ENCODE results near the gene WDR70.
"Not testable (repeated sequence)": the region's sequence is repeated elsewhere in the genome, so short reads cannot be mapped to it uniquely, and the experiment has no call there.

Gene WDR70

DNA sequence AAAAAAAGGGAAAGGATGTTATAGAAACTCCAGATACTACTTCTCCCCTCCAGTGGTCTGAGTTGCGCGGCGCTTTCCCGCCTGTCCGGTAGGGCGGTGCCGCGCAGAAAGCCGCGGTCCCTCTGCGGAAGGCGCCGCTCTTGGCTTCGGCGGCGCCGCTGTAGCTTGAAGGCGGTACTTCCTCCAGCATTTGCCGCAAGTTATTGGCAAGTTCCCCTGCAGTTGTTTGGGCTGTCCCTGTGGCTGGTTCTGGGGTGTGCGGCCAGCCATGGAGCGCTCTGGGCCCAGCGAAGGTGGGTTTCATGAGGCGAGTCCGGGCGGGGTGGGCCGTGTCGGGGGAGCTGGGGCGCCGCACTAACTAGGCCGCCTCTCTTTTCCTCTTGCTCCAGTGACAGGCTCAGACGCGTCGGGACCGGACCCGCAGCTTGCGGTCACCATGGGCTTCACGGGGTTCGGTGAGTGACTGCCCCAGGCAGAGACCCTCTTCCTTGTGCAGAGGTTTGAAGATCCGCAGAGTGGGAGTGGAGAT is at the start of gene WDR70:
TSS of gene WDR70 (plus strand) at position 219 of the 529 bp plus-strand sequence. CDS start at position 269, 50 bp downstream.
- DNase-seq (ENCODE audit: low spot score): peak; percentile 89

DNA sequence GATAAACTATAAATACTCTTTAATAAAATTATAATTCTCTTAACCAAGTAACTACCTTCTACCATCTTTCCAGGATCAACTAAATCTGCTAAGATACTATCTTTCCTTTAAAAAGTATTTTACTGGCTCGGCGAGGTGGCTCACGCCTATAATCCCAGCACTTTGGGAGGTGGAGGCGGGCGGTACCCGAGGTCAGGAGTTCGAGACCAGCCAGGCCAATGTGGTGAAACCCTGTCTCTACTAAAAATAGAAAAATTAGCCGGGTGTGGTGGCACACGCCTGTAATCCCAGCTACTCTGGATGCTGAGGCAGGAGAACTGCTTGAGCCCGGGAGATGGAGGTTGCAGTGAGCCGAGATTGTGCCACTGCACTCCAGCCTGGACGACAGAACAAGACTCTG is 44.4 kb upstream of the WDR70 start:
- not testable (repeated sequence) for DNase-seq (ENCODE audit: low spot score)

- DNase-seq (ENCODE audit: low spot score): not testable (repeated sequence)
Observed at GRCh38 chr5:37342741-37343140, 36.4 kb upstream of the WDR70 start.

DNA sequence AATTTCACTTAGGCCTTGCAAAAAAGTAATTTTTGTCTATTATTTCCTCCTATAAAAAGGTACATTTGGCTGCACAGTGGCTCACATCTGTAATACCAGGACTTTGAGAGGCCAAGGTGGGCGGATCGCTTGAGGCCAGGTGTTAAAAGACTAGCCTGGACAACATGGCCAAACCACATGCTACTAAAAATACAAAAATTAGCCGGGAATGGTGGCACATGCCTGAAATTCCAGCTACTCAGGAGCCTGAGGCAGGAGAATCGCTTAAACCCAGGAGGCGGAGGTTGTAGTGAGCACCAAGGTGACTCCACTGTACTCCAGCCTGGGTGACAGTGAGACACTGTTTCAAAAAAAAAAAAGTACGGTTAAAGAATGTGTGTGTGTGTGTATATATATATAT is 24.0 kb upstream of the WDR70 start:
- no peak for DNase-seq (ENCODE audit: low spot score)

DNA sequence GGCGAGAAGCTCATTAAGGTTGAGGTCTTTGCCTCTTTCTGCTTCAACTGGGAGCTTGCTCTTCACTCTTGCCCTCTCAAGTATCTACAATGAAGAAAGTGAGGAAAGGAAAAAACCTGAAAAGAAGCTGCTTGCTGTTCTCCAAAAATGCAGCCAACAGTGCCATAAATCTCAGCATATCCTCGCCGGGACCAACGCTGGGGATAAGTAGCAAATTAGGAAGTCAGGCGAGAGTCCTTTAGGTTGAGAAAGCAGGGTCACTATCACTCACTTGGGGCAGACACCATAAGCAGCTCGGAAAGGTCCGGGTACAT is 8.6 kb upstream of the WDR70 start:
- DNase-seq (ENCODE audit: low spot score): no peak

GRCh38 chr5:37370864-37371726 is 8.0 kb upstream of the WDR70 start, which contains the start of gene NUP155:
Gene NUP155, minus strand, starts transcription at chr5:37371106. Its CDS starts 129 bp downstream, at chr5:37370977.
- peak; percentile 96 for DNase-seq (ENCODE audit: low spot score)

DNA sequence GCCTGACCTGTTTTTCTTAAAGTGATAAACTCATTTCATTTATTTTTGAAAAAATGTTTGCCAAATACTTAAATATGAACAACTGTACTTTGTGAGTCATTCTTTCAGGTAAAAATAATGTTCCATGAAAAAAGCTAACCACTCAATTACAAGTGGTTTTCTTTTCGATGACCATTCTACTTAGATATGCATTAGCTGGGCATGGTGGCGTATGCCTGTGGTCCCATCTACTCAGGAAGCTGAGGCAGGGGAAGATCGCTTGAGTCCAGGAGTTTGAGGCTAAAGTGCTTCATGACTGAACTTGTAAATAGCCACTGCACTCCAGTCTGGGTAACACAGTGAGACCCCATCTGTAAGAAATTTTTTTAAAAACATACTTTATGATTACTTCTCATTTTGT is 4.0 kb upstream of the WDR70 start:
- DNase-seq (ENCODE audit: low spot score): no peak

DNA sequence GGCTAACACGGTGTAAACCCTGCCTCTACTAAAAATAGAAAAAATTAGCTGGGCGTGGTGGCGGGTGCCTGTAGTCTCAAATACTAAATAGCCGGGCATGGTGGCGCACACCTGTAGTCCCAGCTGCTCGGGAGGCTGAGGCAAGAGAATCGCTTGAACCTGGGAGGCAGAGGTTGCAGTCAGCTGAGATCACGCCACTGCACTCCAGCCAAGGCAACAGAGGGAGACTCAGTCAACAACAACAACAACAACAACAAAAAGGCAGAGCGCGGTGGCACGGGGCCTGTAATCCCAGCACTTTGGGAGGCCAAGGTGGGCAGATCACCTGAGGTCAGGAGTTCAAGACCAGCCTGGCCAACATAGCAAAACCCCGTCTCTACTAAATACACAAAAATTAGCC is 1.1 kb upstream of the WDR70 start:
- not testable (repeated sequence) for DNase-seq (ENCODE audit: low spot score)

DNA sequence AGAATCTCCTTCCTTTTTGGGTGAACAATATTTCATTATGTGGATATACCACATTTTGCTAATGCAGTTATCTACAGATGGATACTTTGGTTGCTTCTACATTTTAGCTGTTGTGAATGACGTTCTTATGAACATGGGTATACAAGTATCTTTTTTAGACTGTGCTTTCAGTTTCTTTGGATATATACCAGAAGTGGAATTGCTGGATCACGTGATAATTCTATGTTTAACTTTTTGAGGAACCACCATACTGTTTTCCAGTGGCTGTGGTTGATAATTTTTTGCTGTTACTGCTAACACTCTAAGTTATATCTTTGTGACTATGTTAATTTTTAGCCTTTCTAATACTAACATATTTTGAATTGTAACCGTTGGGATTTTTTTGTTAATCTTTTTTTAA is 12.5 kb downstream of the WDR70 start:
- DNase-seq (ENCODE audit: low spot score): no peak

DNA sequence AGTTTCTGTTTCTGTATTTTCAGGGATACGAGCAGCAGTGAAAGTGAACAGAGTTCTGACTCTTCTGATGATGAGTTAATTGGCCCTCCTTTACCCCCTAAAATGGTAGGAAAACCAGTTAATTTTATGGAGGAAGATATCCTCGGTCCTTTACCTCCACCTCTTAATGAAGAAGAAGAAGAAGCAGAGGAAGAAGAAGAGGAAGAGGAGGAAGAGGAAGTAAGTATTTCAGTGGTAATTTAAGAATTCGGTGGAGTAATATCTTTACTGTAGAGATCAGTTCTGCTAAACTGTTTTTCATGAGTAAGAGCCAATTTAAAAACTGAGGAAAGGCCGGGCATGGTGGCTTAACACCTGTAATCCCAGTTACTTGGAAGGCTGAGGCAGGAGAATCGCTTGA is 17.2 kb downstream of the WDR70 start:
- DNase-seq (ENCODE audit: low spot score): no peak

DNA sequence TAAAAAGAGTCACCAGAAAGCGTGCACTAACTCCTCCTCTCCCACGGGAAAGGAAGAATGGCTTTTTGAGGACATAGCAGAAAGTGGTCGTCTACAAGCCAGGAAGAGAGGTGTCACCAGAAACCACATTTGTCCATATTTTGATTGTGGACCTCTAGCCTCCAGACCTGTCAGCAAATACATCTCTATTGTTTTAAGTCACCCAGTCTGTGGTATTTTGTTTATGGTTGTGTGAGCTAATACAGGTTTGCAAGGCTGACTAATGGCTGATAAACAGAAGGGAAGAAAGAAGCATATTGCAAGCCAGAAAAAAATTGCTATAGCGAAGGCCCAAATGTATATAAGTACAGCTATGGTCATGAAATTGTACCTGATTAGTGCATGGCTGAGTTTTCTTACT is 21.4 kb downstream of the WDR70 start:
- DNase-seq (ENCODE audit: low spot score): no peak

DNA sequence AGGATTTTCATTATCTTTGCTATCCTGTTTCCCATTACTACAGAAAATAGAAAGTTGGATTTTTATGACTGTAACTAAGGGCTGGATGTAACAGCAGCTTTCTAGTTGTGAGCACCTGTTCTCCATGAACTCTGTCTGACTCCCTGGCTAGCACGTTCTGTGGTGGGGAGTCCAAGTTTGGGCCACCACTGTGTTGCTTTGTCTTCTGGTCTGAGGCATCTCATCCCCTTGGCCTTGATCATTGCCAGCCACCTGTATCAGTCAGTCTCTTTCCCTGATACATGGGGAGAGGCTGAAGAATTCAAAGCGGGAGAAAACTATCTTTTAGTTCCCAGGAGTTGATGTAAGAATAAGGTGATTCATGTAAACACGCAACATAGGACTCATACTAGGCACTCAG is 33.4 kb downstream of the WDR70 start:
- no peak for DNase-seq (ENCODE audit: low spot score)

DNA sequence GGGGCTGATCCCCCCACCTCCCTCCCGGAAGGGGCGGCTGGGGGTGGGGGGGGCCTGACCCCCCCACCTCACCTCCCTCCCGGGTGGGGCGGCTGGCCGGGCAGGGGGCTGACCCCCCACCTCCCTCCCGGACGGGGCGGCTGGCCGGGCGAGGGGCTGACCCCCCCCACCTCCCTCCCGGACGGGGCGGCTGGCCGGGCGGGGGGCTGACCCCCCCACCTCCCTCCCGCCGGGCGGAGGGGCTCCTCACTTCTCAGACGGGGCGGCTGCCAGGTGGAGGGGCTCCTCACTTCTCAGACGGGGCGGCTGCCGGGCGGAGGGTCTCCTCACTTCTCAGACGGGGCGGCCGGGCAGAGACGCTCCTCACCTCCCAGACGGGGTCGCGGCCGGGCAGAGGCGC is 36.3 kb downstream of the WDR70 start:
- not testable (repeated sequence) for DNase-seq (ENCODE audit: low spot score)

DNA sequence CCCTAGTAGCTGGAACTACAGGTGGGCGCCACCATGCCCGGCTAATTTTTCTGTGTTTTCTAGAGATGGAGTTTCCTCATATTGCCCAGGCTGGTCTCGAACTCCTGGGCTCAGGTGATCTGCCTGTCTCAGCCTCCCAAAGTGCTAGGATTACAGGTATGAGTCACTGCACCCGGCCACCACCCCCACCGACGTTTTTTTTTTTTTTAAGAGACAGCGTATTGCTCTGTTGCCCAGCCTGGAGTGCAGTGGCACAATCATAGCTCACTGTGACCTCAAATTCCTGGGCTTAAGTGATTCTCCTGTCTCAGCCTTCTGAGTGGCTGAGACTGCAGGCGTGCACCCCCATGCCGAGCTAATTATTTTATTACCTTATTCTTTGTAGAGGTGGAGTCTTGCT is 38.2 kb downstream of the WDR70 start:
- no peak for DNase-seq (ENCODE audit: low spot score)

DNA sequence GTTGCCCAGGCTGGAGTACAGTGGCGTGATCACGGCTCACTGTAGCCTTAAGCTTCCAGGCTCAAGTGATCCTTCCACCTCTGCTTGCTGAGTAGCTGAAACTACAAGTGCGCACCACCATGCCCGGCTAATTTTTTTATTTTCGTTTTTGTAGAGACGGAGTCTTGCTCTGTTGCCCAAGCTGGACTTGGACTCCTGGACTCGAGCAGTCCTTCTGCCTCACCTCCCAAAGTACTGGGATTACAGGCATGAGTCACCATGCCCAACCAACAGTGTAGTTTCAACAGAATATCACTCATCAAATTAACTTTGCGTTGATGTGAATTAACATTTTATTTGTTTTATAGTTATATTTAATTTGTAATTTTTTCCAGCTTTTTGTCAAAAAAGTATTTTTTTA is 45.3 kb downstream of the WDR70 start:
- no peak for DNase-seq (ENCODE audit: low spot score)

DNA sequence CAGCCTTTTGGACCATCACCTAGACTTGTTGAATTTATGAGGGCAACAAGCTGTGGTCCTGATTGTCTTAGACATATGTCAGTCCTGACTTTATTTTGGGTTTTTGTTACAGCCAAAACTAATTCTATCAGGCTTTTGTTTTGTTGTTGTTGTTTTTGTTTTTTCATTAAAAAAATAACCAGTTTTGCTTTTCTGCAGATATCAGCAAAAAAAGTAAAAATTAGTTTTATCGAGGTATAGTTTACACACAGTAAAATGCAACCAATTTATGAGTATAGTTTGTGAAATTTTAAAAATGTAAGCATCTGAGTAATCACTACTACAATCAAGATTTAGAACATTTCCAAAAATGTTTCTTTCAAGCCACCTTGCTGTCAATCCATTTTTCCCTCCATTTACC is 48.9 kb downstream of the WDR70 start:
- DNase-seq (ENCODE audit: low spot score): no peak

DNA sequence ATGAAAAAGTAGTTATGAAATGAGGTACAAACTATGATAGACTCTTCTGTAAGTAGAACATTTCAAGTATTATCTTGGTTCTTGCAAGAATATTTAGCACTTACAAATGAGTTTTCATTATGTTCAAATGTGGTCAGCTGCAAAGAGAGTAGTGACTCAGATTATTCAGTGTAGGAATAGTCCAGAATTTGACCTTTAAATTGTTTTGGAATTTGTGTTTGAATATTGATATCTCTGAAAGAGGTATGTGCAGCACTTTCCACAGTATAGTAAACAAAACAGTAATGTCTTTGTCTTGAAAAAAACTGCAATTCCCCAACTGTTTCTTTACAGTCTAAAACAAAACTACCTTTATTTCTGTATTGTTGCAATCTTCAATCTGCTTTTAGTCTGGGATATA is 56.1 kb downstream of the WDR70 start:
- DNase-seq (ENCODE audit: low spot score): peak; percentile 34

- no peak for DNase-seq (ENCODE audit: low spot score)
Observed at GRCh38 chr5:37436146-37436934, 57.2 kb downstream of the WDR70 start.

- DNase-seq (ENCODE audit: low spot score): no peak
Observed at GRCh38 chr5:37437711-37438110, 58.6 kb downstream of the WDR70 start.

GRCh38 chr5:37445783-37446182 is 66.7 kb downstream of the WDR70 start:
- DNase-seq (ENCODE audit: low spot score): not testable (repeated sequence)

GRCh38 chr5:37448941-37449340 is 69.8 kb downstream of the WDR70 start:
- DNase-seq (ENCODE audit: low spot score): no peak

GRCh38 chr5:37451991-37452390 is 72.9 kb downstream of the WDR70 start:
- DNase-seq (ENCODE audit: low spot score): not testable (repeated sequence)

DNA sequence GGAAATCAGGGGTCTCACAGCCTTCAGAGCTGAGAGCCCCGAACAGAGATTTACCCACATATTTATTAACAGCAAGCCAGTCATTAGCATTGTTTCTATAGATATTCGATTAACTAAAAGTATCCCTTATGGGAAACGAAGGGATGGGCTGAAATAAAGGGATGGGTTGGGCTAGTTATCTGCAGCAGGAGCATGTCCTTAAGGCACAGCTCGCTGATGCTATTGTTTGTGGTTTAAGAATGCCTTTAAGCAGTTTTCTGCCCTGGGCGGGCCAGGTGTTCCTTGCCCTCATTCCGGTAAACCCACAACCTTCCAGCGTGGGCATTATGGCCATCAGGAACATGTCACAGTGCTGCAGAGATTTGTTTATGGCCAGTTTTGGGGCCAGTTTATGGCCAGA is 74.1 kb downstream of the WDR70 start:
- DNase-seq (ENCODE audit: low spot score): not testable (repeated sequence)

Measured in GM03348 (cell line).